ENCODE results near the gene INTS4.
"Not testable (repeated sequence)": the region's sequence is repeated elsewhere in the genome, so short reads cannot be mapped to it uniquely, and the experiment has no call there.

Gene INTS4

DNA sequence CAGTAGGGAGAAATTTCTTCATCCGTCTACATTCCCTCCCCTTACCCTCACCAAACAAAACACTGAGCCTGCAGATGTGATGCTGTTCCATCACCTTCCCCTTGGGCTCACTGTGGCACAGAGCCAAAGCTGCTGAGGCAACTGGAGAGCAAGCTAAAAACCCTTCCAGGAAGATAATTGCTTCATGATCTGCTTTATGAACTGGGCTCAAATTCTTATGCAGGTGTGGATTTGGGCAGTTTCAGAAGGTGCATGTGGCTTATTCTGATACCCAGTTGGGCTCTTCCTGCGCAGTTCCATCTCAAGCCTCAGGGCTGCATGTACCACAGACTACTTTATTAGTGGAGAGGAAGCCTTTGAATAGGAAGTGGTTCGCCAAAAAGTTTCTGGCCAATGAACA lies 115.2 kb downstream of the INTS4 start:
- DNase-seq (ENCODE audit: low read depth in 2 of 2), result no peak

DNA sequence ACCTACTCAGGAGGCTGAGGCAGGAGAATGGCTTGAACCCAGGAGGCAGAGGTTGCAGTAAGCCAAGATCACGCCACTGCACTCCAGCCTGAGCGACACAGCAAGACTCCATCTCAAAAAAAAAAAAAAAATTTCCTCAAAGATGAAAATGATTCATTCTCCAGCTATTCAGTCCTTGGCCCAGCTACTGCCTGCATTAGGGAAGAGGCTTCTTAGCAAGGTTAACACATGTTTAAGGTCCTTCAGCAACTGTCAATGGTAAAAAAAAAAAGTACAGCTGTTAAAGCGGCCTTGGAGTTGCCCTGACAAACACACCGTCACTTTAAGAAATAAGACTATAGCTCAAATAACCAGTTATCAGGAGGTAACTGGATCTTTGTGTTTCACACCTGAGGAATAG lies 116.2 kb downstream of the INTS4 start:
- not testable (repeated sequence) for DNase-seq (ENCODE audit: low read depth in 2 of 2)

DNA sequence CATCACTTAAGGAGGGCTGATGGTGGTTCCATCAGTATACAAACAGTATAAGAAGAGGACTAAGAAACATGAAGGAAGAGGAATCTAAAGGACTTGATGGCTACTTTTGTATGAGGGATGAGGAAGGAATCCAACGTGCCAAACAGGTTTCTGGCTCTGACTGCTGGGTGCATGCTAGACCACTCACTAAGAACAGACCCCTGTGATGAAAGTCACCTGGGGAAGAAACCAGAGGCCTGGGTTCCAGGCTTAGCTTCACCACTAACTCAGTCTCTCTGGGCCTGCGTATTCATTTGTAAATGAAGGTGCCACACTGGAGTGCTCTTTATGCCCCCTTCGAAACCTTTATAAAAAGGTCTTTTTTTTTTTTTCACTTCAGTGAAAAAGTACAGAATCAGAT lies 118.4 kb downstream of the INTS4 start:
- DNase-seq (ENCODE audit: low read depth in 2 of 2), result no peak

DNA sequence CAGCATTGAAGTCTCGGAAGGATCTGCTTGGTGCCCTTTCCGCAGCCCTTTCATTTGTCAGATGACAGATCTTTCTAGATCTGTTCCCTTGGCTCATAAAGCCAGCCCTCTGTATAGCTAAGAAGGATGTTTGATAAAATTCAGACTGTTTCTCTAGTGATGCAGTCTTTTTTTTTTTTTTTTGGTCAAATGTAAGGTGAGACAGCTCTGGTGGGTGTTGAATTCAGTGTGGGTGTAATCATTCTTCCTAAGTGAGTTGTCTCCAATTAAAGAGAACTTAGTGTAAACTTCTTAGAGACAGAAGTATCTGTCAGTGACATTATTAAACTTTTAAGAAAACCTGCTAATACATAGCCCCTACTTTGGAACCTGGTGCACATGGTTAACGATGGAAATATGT lies 120.3 kb downstream of the INTS4 start:
- DNase-seq (ENCODE audit: low read depth in 2 of 2), result no peak

DNA sequence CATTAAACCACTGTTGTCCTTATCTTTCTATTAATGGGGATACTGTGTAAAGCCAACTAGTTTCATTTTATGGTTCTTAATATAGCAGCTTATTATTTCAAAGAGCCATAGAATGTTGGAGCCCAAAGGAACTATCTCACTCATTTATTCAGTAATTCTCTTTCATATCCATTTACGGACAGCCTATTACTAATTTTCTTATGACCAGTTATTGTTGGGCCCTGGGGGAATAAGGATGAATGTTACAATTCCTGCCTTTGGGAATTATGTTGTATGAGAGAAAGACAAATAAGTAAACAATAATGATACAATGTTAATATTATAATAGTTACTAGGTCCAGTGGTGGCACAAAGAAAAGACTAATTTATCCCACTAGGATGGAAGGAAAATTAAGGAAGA lies 121.1 kb downstream of the INTS4 start:
- DNase-seq (ENCODE audit: low read depth in 2 of 2), result no peak

DNA sequence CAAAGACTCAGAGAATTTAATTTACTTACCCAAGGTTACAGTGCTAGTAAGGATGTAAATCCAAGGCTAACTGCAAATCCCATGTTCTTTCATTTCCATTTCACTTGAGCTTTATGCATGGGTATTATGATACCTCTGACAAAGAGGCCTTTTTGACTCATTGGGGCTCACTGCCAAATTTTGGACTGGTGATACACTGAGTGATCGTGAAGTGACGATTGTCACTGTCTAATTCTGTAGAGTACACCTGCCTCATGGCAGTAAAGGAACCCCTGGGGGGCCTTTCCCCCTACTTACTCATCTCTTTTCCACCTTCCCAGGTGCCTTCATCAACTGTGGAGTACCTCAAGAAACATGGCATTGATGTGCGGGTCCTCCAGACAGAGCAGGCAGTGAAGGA lies 122.6 kb downstream of the INTS4 start:
- DNase-seq (ENCODE audit: low read depth in 2 of 2), result no peak

DNA sequence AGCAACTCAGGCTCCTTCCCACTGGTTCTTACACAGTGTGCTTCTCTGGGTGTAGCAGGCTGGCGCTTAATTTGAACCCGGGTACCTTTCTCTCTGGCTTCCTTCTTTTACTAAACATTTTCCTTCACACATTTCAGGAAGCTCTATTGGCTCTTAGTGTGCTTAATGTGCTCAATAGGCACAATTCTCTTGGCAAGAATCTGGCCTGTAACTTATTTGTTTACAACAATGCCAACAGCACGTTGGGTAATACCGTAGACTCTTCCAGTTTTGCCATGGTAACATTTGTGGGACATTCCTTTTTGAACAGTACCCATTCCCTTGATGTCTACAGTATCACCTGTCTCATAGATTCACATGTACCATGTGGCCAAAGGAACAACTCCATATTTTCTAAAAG lies 125.7 kb downstream of the INTS4 start:
- DNase-seq (ENCODE audit: low read depth in 2 of 2), result no peak

DNA sequence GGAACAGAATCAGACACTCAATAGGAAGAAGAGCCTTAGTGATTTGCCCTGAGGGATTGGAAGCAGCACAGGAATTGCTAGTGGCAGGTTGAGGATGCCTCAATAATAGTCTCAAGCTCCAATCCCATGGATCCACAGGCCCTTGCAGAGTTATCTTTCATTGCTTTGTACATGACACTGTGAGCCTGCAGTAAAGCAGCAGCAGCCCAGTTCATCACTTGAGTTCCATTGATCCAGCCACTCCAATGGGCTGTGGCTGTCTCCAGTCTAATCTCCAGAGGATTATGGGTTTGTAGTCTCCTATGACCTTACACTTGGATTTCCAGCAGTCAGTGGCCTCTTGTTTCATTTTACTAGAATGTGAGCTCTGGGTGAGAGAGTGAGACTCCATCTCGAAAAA lies 128.1 kb downstream of the INTS4 start:
- DNase-seq (ENCODE audit: low read depth in 2 of 2), result no peak

DNA sequence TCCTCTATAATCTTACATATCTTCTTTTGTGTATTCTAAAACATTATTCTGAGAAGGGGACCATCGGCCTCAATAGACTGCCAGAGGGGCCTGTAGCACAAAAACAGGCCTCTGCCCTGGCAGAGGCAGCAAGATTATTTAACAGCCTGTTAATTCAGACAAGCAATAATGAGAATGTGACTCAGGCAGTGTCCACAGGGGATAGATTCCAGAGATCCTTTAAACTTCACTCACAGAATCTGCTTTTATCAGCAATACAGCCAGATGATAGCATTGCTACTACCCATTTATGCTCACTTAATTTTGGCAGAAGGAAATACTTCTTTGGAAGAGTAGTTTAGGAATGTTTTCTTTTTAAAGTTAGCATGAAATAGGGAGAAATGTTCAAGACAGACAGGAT lies 128.7 kb downstream of the INTS4 start:
- no peak for DNase-seq (ENCODE audit: low read depth in 2 of 2)

DNA sequence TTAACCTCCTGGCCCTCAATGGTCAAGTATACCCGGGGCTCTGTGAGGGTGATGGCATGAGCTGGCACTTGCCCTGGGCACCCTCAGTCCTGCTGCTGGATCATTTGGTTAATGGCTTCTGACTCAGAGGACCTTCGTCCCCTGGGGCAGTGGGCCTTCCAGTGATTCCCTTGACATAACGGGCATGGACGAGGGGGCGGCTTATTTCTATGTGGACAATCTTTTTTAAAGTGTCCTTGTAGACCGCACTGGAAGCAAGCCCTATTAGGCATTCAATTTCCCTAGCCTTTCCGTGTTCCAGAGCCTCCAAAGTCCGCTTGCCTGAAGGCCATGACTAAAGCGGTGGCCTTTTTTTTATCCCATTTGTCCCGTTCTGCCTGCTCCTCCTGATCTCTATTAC lies 133.0 kb downstream of the INTS4 start:
- not testable (repeated sequence) for DNase-seq (ENCODE audit: low read depth in 2 of 2)

DNA sequence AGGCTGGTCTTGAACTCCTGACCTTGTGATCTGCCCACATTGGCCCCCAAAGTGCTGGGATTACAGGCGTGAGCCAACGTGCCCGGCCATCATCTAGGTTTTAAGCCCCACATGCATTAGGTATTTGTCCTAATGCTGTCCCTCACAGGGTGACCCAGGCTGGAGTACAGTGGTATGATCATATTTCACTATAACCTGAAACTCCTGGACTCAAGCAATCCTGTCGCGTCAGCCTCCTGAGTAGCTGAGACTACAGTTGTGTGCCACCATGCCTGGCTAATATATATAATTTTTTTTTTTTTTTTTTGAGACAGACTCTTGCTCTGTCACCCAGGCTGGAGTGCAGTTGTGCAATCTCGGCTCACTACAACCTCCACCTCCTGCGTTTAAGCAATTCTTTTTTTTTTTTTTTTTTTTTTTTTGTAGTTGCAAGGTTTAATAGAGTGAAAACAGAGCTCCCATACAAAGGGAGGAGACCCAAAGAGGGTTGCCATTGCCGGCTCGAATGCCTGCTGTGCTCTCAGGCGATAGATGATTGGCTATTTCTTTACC lies 136.5 kb downstream of the INTS4 start:
- not testable (repeated sequence) for DNase-seq (ENCODE audit: low read depth in 2 of 2)

DNA sequence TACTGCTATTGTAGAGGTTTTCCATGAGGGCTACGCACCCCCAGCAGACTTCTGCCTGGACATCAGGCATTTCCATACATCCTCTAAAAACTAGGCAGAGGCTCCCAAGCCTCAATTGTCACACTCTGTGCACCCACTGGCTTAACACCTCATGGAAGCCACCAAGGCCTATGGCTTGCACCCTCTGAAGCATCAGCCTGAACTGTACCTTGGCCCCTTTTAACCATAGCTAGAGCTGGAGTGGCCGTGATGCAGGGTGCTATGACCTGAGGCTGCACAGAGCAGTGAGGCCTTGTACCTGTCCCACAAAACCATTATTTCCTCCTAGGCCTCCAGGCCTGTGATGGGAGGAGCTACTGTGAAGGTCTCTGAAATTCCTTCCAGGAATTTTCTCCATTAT lies 139.6 kb downstream of the INTS4 start:
- DNase-seq (ENCODE audit: low read depth in 2 of 2), result no peak

DNA sequence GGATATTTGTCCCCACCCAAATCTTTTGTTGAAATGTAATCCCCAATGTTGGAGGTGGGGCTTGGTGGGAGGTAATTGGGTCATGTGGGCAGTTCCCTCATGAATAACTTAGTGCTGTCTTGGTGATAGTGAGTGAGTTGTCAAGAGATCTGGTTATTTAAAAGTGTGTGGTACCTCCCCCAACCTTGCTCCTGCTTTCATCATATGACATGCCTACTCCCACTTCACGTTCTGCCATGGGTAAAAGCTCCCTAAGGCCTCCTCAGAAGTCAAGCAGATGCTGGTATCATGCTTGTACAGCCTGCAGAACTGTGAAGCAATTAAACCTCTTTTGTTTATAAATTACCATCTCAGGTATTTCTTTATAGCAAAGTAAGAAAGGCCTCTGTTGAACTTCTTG lies 143.0 kb downstream of the INTS4 start:
- no peak for DNase-seq (ENCODE audit: low read depth in 2 of 2)

DNA sequence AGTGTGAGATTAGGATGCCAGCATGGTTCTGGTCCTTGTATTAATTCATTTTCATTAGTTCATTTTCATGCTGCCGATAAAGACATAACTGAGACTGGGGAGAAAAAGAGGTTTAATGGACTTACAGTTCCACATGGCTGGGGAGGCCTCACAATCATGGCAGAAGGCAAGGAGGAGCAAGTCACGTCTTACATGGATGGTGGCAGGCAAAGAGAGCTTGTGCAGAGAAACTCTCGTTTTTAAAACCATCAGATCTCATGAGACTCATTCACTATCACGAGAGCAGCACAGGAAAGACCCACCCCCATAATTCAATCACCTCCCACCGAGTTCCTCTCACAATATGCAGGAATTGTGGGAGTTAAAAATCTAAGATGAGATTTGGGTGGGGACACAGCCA lies 150.8 kb downstream of the INTS4 start:
- not testable (repeated sequence) for DNase-seq (ENCODE audit: low read depth in 2 of 2)

DNA sequence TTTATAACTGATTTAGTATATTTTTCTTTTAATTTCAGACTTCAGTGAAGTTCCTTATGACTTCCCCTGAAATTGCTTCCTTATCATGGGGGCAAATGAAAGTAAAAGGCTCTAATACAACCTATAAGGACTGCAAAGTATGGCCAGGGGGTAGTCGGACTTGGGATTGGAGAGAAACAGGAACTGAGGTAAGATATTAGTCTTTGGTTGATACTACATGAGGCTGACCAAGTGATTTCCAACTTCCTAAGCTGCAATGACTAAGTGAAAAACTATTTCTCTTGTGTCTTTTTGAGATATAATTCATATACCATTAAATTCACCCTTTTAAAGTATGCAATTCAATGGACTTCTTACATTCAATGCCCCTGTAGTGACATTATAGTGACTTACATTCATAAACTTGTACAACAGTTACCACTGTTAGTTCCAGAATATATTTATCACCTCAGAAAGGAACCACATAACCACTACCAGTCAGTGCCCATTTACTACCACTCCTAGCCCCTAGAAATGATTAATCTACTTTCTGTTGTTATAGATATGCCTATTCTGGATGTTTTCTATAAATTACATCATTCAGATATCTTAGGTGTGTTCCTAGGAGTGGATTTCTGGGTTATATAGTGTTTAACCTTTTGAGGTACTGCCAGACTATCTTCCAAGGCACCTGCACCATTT lies 151.9 kb downstream of the INTS4 start:
- no peak for DNase-seq (ENCODE audit: low read depth in 2 of 2)

DNA sequence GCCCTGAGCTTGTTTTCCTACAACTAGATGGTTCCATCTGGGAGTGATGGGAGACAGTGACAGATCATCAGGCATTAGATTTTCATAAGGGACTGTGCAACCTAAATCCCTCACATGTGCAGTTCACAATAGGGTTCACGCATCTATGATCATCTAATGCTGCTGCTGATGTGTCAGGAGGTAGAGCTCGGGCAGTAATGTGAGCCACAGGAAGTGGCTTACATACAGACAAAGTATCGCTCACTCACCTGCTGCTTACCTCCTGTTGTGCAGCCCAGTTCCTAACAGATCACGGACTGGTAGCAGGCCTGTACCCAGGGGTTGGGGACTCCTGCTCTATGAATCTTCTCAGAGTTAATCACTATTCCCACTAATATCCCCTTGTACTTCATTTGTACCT lies 161.2 kb downstream of the INTS4 start:
- no peak for DNase-seq (ENCODE audit: low read depth in 2 of 2)

DNA sequence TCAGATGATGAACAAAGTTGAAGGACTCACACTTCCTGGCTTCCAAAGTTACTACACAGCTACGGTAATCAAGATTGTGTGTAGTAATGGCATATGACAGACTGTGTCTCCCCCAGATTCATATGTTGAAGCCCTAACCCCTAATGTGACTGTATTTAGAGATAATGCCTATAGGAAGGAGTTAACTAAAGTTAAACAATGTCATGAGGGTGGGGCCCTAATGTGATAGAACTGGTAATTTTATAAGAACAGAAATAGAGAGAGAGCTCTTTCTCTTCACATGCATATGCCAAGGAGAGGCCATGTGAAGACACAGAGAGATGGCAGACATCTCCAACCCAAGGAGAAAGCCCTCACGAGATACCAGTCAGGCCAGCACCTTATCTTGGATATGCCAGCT lies 165.5 kb downstream of the INTS4 start:
- DNase-seq (ENCODE audit: low read depth in 2 of 2), result no peak
